GM15510 (cell line): ENCODE measurements around the gene SORCS3.

Source experiments
- POLR2A ChIP-seq: IDR thresholded peaks from 3 replicates; pipeline ENCODE4 v1.6.1; 2011; ENCODE audit warnings: borderline replicate concordance; ENCODE audit not compliant: insufficient read length; ENCODE audit errors: extremely low read depth

The SORCS3 gene

DNA sequence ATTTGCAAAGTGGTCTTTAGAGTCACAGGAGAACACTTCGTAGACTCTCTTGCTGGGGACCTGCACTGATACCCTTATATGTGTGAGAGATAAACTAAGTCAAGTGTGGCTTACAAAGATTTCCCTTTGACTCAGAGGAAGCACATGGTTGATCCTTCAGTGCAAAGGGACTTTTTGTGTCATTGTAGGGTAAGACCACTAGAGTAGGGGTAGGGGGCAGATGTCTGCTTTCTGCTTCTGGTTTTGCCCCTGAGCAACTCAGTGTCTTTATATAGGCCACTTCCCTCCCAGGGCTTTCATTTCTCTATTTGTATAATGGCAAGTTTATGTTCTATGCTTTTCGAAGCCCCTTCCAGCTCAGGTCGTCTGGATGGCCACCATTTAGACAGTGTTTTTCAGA is 281.7 kb downstream of the SORCS3 start:
- TF ChIP-seq POLR2A = no peak

- TF ChIP-seq POLR2A = no peak
Measured at GRCh38 chr10:104923501-104923900, 282.4 kb downstream of the SORCS3 start.

GRCh38 chr10:104924101-104924795 is 283.2 kb downstream of the SORCS3 start:
- no peak for TF ChIP-seq POLR2A

- TF ChIP-seq POLR2A = no peak
Measured at GRCh38 chr10:104925232-104925851, 284.3 kb downstream of the SORCS3 start.

- TF ChIP-seq POLR2A = no peak
Measured at GRCh38 chr10:104928734-104929133, 287.6 kb downstream of the SORCS3 start.

DNA sequence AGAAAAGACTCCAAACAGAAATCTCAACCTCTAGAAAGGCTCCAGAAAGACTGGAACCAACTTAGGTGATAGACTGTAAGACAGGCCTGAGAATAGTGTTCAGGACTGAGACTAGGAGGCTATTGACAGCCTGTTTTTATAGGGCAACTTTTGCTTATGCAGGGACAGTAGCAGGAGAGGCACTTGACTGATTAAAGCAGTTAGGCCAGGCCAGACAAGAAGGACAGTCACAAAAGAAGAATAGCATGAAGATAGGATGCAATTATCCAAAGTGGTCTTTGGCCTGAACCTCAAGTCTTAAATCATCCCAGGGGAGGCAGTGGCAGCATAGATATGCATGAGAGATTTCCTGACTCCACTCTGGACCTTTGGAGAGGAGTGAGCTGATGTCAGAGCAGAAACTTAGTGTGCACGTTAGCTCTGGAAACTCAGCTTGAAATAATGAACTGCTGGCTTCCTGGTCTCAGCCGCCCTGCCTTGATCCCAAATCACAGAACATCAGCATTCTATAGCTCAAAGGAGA is 290.6 kb downstream of the SORCS3 start:
- no peak for TF ChIP-seq POLR2A

DNA sequence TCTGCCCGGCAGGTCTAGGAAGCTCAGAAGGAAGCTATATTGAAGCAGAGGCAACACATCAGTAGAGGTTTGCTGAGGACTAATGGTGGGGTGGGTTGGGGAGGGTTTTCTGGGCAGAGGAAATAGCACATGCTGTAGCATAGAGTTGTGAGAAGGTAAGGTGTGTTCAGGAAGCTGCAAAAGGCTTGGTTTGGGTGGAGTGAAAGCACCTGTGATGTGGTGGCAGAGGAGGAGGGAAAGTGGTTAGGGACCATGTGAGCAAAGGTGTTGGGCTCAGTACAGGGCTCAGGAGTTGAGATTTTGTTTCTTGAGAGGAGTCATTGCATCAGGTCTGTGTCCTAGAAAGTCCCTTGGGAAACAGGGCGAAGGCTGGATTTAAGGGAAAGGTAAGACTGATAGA is 294.6 kb downstream of the SORCS3 start:
- no peak for TF ChIP-seq POLR2A

- no peak for TF ChIP-seq POLR2A
Measured at GRCh38 chr10:104937567-104937966, 296.5 kb downstream of the SORCS3 start.

- TF ChIP-seq POLR2A = no peak
Measured at GRCh38 chr10:104938031-104938430, 296.9 kb downstream of the SORCS3 start.

- no peak for TF ChIP-seq POLR2A
Measured at GRCh38 chr10:104941662-104942061, 300.6 kb downstream of the SORCS3 start.

DNA sequence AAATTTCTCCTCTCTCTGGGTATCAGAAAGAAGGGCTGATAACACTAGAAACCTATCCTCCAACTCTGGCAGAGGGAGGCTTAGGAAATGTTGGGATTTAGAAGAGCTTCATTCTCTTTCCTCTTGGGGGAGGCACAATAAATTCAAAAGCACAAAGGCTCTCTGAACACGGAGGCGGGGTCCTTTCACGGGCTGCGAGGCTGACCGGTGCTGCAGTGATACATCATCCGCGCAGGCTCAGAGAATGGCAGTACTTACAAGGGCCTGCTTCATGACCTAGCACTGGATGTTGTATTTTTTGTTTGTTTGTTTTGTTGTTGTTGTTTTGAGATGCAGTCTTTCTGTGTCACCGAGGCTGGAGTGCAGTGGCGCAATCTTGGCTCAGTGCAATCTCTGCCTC is 306.2 kb downstream of the SORCS3 start:
- TF ChIP-seq POLR2A = no peak

- TF ChIP-seq POLR2A = no peak
Measured at GRCh38 chr10:104957178-104957841, 316.2 kb downstream of the SORCS3 start.

- no peak for TF ChIP-seq POLR2A
Measured at GRCh38 chr10:104966563-104967297, 325.6 kb downstream of the SORCS3 start.

GRCh38 chr10:104980368-104980767 is 339.3 kb downstream of the SORCS3 start:
- TF ChIP-seq POLR2A = no peak

GRCh38 chr10:104981995-104982394 is 340.9 kb downstream of the SORCS3 start:
- TF ChIP-seq POLR2A = no peak
